GM18498 (cell line): ENCODE measurements around the gene HOPX.
"Not testable (repeated sequence)": the region's sequence is repeated elsewhere in the genome, so short reads cannot be mapped to it uniquely, and the experiment has no call there.

Experiments used
- ATAC-seq: cut with Tn5 transposase; IDR thresholded peaks from one replicate; pipeline ENCODE4 v1.9.1; 2021; ENCODE audit warnings: mild to moderate bottlenecking, moderate library complexity; ENCODE audit not compliant: unreplicated experiment

HOPX gene, protein sequence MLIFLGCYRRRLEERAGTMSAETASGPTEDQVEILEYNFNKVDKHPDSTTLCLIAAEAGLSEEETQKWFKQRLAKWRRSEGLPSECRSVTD

DNA sequence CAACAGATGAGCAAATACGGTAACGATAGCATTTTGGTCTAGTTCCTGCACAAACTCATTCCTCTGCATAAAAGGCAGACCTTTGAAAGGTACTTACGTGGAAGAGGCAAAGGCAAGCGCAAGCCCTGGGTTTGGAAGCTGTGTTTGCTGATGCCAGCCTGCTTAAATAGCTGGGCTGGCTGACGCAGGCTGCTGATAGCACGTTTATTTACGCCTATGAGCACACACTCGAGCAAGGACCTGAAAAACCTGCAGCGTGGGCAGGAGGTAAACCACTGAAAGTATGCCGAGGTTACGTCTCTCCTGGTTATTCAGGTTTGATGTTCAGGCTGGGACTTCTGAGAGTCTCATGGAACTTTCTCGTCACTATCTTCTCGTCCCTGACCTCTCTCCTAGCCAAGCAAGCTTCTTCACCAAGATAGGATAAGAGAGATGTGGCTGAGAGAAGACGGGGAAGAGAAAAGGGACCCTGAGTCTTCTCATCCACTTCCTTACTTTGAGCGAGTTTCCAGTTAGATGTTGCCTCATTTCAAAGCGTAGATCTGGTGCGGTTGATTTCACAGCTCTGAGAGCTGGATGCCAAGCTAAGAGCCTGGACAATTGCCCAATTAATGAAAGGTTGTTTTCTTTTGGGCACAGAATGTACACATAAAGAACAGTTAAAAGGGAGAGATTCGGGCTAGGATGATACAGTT, at the start of gene HOPX:
Gene HOPX, minus strand, starts transcription at position 139 of the 695 bp plus-strand sequence. CDS start 23,480 bp downstream, outside the sequence.
- peak; percentile 94 for ATAC-seq

DNA sequence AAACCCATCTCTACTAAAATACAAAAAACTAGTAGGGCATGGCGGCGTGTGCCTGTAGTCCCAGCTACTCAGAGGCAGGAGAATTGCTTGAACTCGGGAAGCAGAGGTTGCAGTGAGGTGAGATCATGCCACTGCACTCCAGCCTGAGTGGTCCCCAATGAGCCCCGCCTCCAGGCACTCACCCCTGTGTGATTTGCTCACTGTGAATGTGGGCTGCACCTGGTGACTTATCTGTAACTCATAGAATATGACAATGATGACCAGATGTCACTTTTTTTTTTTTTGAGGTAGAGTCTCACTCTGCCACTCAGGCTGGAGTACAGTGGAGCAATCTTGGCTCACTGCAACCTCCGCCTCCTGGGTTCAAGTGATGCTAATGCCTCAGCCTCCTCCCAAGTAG, 49.0 kb upstream of the HOPX start:
- ATAC-seq = no peak

DNA sequence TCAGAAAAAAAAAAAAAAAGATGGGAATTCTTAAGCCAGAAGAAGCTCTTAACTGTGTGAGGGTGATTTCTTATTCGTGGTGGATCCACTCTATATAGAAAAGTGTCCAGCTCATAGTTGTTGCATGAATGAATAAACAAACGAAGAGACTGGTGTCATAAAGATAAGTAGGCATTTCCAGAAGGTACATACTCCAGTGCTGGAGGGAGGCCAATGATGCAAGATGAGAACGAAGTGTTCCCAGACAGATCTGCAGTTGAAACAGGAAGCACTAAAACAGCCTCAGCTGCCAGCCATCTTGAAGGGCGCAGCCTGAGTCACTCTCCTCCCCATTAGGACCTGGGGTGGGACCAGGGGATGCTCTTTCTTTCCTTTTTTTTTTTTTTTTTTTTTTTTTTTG, 47.4 kb upstream of the HOPX start:
- ATAC-seq = no peak

DNA sequence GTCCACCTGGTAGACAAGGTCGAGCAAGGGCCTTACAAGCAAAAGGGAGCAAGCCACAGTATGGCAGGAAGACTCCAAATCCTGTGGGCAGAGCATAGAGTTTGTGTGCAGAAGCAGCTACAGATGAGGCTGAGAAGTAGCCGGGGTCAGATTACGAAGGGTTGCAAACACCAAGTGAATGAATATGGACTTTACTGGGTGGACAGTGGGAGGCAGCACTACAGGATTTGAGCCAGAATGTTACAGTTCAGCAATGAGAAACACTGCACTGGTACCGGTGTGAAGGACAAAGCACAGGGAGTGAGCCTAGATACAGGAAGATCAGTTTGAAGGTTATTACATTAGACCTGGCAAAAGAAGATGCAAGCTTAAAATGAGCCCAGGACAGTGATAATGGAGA, 46.1 kb upstream of the HOPX start:
- no peak for ATAC-seq

DNA sequence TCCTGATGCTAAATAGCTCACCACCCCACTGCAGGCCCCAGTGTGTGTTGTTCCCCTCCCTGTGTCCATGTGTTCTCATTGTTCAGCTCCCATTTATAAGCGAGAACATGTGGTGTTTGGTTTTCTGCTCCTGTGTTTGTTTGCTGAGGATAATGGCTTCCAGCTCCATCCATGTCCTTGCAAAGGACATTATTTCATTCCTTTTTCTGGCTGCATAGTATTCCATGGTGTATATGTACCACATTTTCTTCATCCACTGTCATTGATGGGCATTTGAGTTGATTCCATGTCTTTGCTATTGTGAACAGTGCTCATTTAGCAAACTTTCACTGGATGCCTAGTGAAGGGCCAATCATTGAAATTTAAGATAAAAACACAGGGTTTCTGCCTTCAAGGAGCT, 45.5 kb upstream of the HOPX start:
- not testable (repeated sequence) for ATAC-seq

DNA sequence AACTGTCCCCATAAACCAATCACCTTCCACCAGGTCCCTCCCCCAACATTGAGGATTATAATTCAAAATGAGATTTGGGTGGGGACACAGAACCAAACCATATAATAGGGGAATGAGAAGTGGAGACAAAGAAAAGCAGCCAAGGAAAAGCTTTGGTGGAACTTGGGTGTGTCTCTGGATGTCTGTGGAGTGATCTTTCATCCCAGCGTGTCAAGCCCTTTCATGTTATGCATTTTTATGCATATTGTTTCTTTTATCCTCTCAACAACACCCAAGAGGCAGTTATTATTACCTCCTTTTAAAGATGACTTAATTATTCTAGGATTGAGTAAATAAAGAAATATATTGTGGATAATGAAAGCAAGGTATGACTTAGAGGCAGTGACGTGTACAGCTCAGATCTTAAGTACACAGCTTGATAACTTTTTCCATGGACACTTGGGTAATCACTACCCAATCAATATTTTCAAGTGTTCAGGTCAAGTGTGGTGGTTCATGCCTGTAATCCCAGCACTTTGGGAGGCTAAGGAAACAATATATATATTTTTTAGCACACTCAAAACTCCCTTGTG, 42.6 kb upstream of the HOPX start:
- ATAC-seq = no peak

DNA sequence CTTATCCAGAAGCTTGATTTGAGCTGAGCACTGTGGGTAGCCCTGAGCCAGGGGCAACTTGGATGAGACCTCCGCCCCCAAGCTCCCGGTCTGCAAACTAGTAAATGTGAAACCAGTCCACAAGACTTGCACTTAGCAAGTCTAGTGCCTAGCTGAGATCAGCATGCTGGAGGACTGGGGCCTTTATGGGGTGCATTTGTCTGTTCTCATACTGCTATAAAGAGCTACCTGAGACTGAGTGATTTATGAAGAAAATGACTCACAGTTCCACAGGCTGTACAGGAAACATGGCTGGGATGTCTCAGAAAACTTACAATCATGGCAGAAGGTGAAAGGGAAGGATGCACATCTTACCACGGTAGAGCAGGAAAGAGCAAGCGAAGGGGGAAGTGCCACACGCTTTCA, 42.1 kb upstream of the HOPX start:
- peak; percentile 60 for ATAC-seq

DNA sequence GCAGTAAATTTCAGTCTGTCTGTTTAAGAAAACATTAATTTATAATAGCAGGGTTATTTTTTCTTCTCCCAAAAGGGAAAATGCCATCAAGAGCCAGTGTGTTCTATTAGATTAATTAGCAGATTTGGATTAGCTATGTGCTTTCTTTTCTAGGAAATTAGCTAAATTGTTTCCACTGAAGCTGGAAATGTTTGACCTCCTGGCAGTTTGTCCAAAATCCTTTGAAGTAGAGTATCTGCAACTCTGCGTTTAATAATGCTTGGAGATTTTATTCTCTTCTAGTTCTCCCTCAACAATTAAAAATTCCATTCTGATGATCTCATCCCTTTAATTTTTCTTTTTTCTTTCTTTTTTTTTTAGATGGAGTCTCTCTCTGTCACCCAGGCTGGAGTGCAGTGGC, 27.1 kb upstream of the HOPX start:
- ATAC-seq = no peak

DNA sequence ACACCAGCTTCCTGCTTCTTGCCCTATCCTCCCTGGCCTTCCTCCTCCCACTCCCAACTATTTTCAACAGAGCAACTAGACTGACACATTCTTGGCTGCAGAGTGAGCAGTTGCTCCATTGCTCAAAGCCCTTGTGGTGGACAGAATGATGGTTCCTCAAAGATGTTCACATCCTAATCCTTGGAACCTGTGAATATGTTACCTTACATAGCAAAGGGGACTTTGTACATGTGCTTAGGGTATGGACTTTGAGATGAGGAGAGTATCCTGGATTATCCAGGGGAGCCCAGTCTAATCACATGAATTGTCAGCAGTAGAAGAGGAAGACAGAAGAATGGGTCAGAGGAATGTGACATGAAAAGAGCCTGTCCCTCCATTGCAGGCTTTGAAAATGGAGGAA, 24.9 kb upstream of the HOPX start:
- no peak for ATAC-seq

DNA sequence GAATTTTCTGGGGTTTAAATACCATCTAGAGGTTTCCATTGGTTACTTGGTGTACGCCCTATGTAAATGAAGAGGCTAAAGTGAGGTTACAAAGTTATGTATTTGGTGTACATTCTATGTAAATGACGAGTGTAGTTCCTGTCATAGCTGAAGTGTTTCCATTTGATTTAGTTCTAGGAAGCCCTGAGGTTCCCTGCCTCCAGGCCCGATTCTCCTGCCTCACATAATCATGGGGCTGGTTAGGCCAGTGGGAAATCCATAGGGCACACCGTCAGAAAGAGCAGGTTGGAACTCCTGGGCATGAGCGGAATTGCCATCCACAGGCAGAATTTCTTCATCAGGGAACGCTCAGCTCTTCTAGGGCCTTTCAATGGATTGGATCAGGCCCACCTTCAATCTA, 24.2 kb upstream of the HOPX start:
- no peak for ATAC-seq

DNA sequence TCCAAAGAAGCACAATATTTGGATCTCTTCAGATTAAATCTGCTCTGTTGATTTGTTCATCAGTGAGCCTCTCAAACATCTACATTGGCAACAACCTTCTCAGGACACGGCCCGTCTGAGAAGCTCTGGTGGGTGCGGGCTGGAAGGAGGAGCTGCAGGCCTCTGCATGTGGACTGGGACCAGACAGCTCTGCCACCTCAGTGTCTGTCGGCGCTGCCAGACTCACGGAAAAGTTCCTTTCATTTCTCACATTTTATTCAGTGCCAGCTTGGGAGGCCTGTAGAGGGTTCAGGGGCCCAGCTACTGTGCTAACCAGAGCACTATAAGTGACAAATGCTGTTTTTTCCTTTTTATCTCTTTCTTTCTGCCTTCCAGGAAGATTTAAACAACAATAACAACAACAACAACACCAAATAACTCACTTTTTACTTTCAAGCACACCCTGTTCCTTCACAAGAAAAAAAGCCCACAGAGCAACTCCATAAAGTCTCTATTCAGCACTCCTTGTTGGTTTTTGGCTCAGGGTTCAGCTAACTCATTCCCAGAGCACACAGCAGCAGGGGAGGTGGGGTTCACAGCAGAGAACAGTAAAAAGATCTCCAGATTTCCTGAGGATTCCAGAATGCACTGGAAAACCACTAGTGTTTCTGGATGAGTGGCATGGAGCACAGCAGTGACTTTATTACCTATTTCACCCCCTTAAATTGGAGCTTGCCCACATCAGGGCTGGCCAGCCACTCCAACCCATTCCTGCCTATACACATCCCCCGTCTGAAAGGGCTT, 23.2 kb upstream of the HOPX start:
- ATAC-seq = no peak

DNA sequence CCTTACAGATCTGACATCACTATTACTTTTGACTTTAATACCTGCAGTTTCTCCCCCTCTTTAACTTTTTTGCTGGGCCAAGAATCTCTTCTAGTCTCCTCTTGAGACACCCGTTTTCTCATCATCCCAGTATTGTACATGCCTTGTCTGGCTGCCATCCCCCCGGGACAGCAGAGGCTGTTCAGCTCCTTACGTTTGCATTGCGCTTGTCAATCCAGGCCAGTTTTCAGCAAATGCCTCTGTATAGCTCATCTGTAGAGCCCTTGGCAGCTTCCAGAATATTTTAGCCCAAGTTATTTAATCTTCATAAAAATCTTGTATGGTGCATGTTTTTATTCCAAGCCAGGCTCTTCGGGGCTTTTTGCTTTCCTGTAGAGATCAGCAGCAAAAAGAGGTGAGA, 22.3 kb upstream of the HOPX start:
- ATAC-seq = no peak

DNA sequence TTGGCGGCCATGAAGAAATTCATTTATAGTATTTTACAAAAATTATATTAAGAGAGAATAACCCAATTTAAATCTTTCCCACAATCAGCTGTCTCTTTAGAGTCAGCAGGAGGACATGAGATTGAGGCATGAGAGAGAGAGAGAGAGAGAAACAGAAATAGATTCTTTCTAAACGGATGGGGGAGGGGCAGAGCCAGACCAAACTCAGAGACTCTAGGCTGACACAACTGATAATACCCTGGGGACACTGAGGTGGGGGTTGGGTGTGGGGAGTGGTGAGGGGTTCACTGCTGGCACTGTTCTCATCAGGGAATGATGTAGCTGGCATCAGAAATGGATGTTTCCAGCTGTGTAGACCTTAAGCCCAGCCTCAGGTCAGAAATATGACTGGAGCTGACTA, 20.5 kb upstream of the HOPX start:
- ATAC-seq = no peak

DNA sequence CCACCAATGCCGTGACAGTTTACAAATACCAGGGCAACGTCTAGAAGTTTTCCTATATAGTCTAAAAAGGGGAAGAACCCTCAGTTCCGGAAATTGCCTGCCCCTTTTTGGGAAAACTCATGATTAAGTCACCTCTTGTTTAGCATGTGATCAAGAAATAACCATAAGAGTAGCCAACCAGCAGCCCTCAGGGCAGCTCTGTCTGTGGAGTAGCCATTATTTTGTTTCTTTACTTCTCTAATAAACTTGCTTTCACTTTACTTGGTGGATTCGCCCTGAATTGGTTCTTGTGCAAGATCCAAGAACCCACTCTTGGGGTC, 20.0 kb upstream of the HOPX start:
- no peak for ATAC-seq

DNA sequence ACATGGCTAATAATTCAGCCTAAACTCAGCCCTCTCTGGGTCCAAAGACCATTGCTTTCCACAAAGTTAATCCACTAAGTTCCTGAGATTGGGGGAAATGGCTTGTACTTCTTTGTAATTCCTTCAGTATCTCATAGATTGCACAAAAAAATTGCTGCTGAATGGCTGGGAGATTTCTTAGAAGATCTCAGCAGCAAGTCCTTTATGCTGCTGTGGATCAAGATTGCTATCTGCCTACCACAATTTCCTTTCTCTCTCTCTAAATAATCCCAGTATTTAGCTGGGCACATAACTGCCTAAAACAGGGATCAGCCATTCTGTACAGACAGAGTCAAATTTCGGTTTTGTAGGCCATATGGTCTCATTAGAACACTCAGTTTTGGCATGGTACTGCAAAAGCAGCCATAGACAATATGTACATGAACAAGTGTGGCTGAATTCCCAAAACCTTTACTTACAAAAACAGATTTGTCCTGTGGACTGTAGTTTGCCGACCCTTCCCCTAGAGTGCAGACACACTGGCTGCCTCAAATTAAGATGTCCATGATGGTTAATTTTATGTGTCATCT, 18.5 kb upstream of the HOPX start:
- no peak for ATAC-seq

DNA sequence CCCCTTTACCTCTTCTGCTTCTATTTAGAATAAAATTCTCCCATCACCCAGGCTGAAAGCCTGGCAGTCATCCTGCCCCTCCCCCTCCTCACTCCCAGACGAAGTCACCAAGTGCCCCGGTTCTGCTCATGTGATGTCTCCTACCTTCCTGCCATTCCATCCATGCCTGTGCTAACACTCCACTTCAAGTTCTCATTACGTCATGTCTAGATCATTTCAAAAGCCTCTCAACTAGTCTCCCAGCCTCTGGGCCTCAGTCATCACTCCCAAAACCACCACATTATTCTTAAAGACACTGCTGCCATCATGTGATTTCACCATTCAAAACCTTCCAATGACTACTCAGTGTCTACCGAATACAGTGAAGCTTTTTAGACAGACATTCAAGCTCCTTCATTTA, 17.2 kb upstream of the HOPX start:
- no peak for ATAC-seq

DNA sequence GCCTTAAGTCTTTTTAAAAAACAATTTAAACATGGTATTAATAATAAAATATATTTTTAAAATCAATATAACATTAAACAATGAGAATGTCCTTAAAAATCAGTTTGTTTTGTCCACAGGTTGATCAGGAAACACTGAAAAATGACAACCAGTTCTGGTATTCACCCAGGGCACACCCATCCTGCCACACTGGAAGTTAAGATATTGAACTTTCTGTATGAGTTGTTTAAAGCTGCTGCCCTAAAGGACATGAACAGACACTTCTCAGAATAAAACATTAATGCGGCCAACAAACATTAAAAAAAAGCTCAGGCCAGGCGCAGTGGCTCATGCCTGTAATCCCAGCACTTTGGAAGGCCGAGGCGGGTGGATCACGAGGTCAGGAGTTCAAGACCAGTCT, 15.0 kb upstream of the HOPX start:
- no peak for ATAC-seq

DNA sequence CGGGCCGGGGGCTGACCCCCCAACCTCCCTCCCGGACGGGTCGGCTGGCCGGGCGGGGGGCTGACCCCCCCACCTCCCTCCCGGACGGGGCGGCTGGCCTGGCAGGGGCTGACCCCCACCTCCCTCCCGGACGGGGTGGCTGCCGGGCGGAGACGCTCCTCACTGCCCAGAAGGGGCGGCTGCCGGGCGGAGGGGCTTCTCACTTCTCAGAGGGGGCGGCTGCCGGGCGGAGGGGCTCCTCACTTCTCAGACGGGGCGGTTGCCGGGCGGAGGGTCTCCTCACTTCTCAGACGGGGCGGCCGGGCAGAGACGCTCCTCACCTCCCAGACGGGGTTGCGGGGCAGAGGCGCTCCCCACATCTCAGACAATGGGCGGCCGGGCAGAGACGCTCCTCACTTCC, 12.4 kb upstream of the HOPX start:
- not testable (repeated sequence) for ATAC-seq

DNA sequence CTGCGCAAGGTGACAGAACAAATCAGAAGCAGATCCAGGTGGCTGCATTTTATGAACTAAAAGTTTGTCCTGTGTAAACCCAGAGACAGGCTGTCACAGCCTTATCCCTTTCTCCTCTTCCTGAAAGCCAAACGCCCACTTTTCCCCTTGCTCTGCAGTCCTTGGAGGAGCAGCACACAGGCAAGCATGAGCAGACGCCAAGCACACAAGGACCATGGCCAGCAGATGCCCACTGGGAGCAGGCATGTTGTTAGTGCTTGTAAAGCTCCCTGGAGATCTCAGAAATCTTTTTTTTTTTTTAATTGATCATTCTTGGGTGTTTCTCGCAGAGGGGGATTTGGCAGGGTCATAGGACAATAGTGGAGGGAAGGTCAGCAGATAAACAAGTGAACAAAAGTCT, 11.5 kb upstream of the HOPX start:
- no peak for ATAC-seq

DNA sequence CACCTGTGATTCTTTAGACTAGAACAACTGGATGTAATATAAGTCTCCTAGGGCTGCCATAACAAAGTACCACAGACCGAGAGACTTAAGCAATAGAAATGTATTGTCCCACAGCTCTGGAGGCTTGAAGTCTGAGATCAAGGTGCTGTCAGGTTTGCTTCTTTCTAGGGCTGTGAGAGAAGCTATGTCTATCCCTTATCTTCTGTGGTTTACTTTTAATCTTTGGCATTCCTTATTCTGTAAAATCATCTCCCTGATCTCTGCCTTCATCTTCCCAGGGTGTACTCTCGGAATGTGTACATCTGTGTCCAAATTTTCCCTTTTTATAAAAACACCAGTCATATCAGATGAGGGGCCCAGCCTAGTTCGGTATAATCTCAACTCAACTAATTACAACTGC, 10.3 kb upstream of the HOPX start:
- no peak for ATAC-seq

DNA sequence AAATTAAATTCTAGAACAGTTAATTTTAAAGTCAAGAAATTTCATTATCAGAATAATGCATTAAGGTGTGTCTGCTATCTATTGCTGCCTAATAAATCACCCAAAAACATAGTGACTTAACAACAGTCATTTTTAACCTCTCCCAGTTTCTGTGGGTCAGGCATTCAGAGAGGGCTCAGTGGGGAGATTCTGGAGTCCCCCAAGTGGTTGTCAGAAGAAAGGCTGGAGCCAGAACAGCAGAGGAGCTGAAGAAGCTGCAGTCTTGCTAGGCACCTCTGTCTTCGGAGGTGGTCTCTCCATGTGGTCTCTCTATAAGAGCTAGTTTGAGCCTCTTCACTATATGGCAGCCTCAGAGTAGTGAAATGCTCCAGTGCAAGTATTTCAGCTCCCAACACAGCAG, 9.3 kb upstream of the HOPX start:
- ATAC-seq = no peak
